A549 (cell line): Measurements from ENCODE around the gene DNAH5. TPM values are rescaled to one million over a fixed set of nuclear protein-coding genes. Genes with fewer than 3 reads are reported as not detected.

ENCODE experiments used
- ATAC-seq, 2 experiments: fragments of 200-7000 bp in 1 of 2; fragments of >200 bp in 1 of 2; cut with Nextera tagmentation in 1 of 2; cut with Tn5 transposase in 1 of 2; 3 replicates each; pipeline versions ENCODE4 v1.8.0 to v1.9.1; 2018 to 2020; ENCODE audit warnings: mild to moderate bottlenecking in 1 of 2, moderate library complexity in 1 of 2
- CTCF ChIA-PET: fragments of 300-600 bp; sonication (Branson Sonifier 250); formaldehyde crosslinking; extraction: SDS; loops from one replicate; lab custom pipeline; 2021; ENCODE audit warnings: antibody characterized with exemption, inconsistent platforms; lab: Yijun Ruan, JAX
- POLR2A ChIA-PET: fragments of 350-600 bp; formaldehyde crosslinking; extraction: SDS; loops from one replicate; lab custom pipeline; 2021; ENCODE audit warnings: antibody characterized with exemption, inconsistent platforms; lab: Yijun Ruan, JAX
- DNase-seq, 2 experiments: peaks; one replicate each; pipeline versions ENCODE4 v3.0.0 to v3.0.0-alpha.2; 2011 to 2016; ENCODE audit warnings: low read depth in 1 of 2, low spot score in 1 of 2
- FAIRE-seq: peaks from 2 replicates; lab custom pipeline; 2011; peaks lifted over from hg19 to GRCh38; lab: Jason Lieb, UNC
- H3K27ac ChIP-seq, 2 experiments: fragments of >200 bp; sonication (Bioruptor Twin); formaldehyde crosslinking; 3 replicates each; pipeline ENCODE4 v1.5.1; 2016 to 2017
- H3K4me1 ChIP-seq: fragments of >200 bp; sonication (Bioruptor Twin); formaldehyde crosslinking; 3 replicates; pipeline ENCODE4 v1.6.1; 2016
- H3K4me2 ChIP-seq: fragments of >200 bp; sonication (Bioruptor Twin); formaldehyde crosslinking; 3 replicates; pipeline ENCODE4 v1.6.1; 2016
- H3K4me3 ChIP-seq: fragments of >200 bp; sonication (Bioruptor Twin); formaldehyde crosslinking; 3 replicates; pipeline ENCODE4 v1.5.1; 2016
- H3K9me3 ChIP-seq: fragments of >200 bp; sonication (Bioruptor Twin); formaldehyde crosslinking; 3 replicates; pipeline ENCODE4 v1.6.1; 2016
- CHD4 ChIP-seq: fragments of 200-600 bp; sonication (generic); IDR thresholded peaks from 2 replicates; pipeline ENCODE4 v1.6.1; 2016; ENCODE audit warnings: antibody characterized with exemption, mild to moderate bottlenecking, borderline replicate concordance
- EHF ChIP-seq: fragments of 250-450 bp; sonication (Bioruptor Pico); IDR thresholded peaks from 2 replicates; pipeline ENCODE4 v1.5.0; 2020; ENCODE audit warnings: mild to moderate bottlenecking
- EHMT2 ChIP-seq: fragments of 200-600 bp; sonication (generic); IDR thresholded peaks from 2 replicates; pipeline ENCODE4 v1.6.1; 2016; ENCODE audit warnings: antibody characterized with exemption, low read depth, mild to moderate bottlenecking, moderate library complexity
- FOSB ChIP-seq: fragments of 250-450 bp; sonication (Bioruptor Pico); IDR thresholded peaks from 2 replicates; pipeline ENCODE4 v1.5.0; 2020; ENCODE audit warnings: mild to moderate bottlenecking, moderate library complexity
- FOSL2 ChIP-seq, 2 experiments: fragments of 450-650 bp in 1 of 2; fragments of >200 bp in 1 of 2; sonication (Bioruptor Twin) in 1 of 2; formaldehyde crosslinking; IDR thresholded peaks; 2 replicates each; pipeline versions ENCODE4 v1.5.0 to v1.6.1; 2016 to 2020; ENCODE audit warnings: mild to moderate bottlenecking in 1 of 2, moderate library complexity in 1 of 2
- GATA3 ChIP-seq: IDR thresholded peaks from 2 replicates; pipeline ENCODE4 v1.6.1; 2012; ENCODE audit warnings: borderline replicate concordance
- HDAC2 ChIP-seq: fragments of 200-600 bp; sonication (generic); IDR thresholded peaks from 2 replicates; pipeline ENCODE4 v1.6.1; 2016
- JUN ChIP-seq, 2 experiments: fragments of >200 bp; sonication (Bioruptor Twin); formaldehyde crosslinking; IDR thresholded peaks; 2 replicates in 1 of 2; 3 replicates in 1 of 2; pipeline ENCODE4 v1.6.1; 2016 to 2017
- MAFK ChIP-seq: fragments of 450-650 bp; IDR thresholded peaks from 2 replicates; pipeline ENCODE4 v1.6.1; 2014; ENCODE audit not compliant: partially characterized antibody
- MAZ ChIP-seq: fragments of 150-350 bp; IDR thresholded peaks from 2 replicates; pipeline ENCODE4 v1.6.1; 2014; ENCODE audit warnings: antibody characterized with exemption, low read depth, low read length, borderline replicate concordance
- RAD21 ChIP-seq, 2 experiments: fragments of >200 bp in 1 of 2; sonication (Bioruptor Twin) in 1 of 2; formaldehyde crosslinking in 1 of 2; IDR thresholded peaks in 1 of 2; conservative IDR thresholded peaks in 1 of 2; 2 replicates in 1 of 2; 3 replicates in 1 of 2; pipeline ENCODE4 v1.6.1; 2012 to 2018; ENCODE audit warnings: inconsistent platforms in 1 of 2
- TFCP2L1 ChIP-seq: fragments of 250-450 bp; sonication (Bioruptor Pico); IDR thresholded peaks from 2 replicates; pipeline ENCODE4 v1.5.0; 2021; ENCODE audit warnings: mild to moderate bottlenecking
- TP53 ChIP-seq: fragments of 250-450 bp; sonication (Bioruptor Pico); IDR thresholded peaks from 2 replicates; pipeline ENCODE4 v1.5.0; 2021; ENCODE audit warnings: mild to moderate bottlenecking, moderate library complexity
- WGBS: methylation state at CpG from one replicate; pipeline ENCODE4 v1.1.6; 2017; ENCODE audit errors: missing lambda C conversion rate; 5-methylcytosine and 5-hydroxymethylcytosine counted together
- polyA plus RNA-seq, 4 experiments: library from polyadenylated mRNA; depleted of rRNA in 3 of 4; stranded (reverse); fragments of >200 nt; fragmentation: RNase III in 1 of 4; extraction: RNeasy Plus Mini Kit Qiagen cat#74134 plus additional on column Dnase treatment in 1 of 4; gene quantifications; 2 replicates in 3 of 4; 3 replicates in 1 of 4; pipeline ENCODE4 v1.2.3, GENCODE V29; 2011 to 2017
- TF ChIP-seq, protein P1 (sequence below): fragments of 450-650 bp; IDR thresholded peaks from 2 replicates; pipeline ENCODE4 v1.6.1; 2014; ENCODE audit warnings: antibody characterized with exemption
- TF ChIP-seq, protein P2 (sequence below): fragments of >200 bp; sonication (Bioruptor Twin); formaldehyde crosslinking; IDR thresholded peaks from 2 replicates; pipeline ENCODE4 v1.6.1; 2016
- TF ChIP-seq, protein P3 (sequence below): fragments of 200-600 bp; sonication (generic); IDR thresholded peaks from 2 replicates; pipeline ENCODE4 v1.6.1; 2016; ENCODE audit warnings: antibody characterized with exemption, mild to moderate bottlenecking, moderate library complexity
- TF ChIP-seq, protein P4 (sequence below): fragments of 150-350 bp; IDR thresholded peaks from 2 replicates; pipeline ENCODE4 v1.6.1; 2014; ENCODE audit warnings: low read depth, mild to moderate bottlenecking, low read length
- TF ChIP-seq, protein P5 (sequence below): fragments of >200 bp; sonication (Bioruptor Twin); formaldehyde crosslinking; IDR thresholded peaks from 3 replicates; pipeline ENCODE4 v1.6.1; 2016

The DNAH5 gene
- polyA plus RNA-seq, 2 of the 4 experiments (the other 2 are of a cell fraction), result 0.15 to 1.0 TPM

DNA sequence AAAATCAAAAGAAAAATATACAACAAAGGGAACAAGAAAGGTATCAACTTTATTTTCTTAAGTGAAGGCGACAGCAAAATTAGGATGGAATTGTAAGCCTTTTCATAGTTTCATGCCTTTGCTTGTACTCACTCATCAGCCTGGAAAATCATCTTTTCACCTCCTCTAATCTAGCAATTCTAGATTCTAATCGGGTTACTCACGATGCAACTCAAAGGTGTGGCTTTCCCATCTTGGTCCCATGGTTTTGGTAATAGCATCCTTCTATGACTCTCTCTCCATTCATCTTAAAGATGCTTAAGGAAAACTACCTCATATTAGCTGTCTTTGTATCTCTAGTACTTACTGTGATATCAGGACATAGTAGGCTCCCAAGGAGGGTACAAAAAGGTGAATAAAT is 30.5 kb downstream of the DNAH5 start:
- Histone ChIP-seq H3K4me1 (no peaks in the 10 kb centered on the region), H3K4me3 (no peak overlapping the region), H3K27ac (no peak overlapping the region), H3K9me3 (no peaks in the 10 kb centered on the region), H3K4me2 (no peak overlapping the region)
- ATAC-seq (no peak), FAIRE-seq (no peak), DNase-seq (no peak)
- ChIA-PET CTCF (no interaction called here), POLR2A (no interaction called here)
- no peak for TF ChIP-seq FOSL2 (IDR thresholded peaks at IDR 0.05)
- TF ChIP-seq FOSL2 (CRISPR knock-in tag; IDR thresholded peaks at IDR 0.05), result no peak
- no peak for TF ChIP-seq EHF (CRISPR knock-in tag)
- TF ChIP-seq MAFK, result no peak
- TF ChIP-seq, protein P1, sequence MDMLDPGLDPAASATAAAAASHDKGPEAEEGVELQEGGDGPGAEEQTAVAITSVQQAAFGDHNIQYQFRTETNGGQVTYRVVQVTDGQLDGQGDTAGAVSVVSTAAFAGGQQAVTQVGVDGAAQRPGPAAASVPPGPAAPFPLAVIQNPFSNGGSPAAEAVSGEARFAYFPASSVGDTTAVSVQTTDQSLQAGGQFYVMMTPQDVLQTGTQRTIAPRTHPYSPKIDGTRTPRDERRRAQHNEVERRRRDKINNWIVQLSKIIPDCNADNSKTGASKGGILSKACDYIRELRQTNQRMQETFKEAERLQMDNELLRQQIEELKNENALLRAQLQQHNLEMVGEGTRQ, result no peak
- TF ChIP-seq, protein P2, sequence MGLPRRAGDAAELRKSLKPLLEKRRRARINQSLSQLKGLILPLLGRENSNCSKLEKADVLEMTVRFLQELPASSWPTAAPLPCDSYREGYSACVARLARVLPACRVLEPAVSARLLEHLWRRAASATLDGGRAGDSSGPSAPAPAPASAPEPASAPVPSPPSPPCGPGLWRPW, result no peak
- no peak for TF ChIP-seq JUN (IDR thresholded peaks at IDR 0.05)
- TF ChIP-seq CHD4, result no peak
- no peak for TF ChIP-seq MAZ
- WGBS, result 87% methylated on average over 3 of the region's 3 CpGs

DNA sequence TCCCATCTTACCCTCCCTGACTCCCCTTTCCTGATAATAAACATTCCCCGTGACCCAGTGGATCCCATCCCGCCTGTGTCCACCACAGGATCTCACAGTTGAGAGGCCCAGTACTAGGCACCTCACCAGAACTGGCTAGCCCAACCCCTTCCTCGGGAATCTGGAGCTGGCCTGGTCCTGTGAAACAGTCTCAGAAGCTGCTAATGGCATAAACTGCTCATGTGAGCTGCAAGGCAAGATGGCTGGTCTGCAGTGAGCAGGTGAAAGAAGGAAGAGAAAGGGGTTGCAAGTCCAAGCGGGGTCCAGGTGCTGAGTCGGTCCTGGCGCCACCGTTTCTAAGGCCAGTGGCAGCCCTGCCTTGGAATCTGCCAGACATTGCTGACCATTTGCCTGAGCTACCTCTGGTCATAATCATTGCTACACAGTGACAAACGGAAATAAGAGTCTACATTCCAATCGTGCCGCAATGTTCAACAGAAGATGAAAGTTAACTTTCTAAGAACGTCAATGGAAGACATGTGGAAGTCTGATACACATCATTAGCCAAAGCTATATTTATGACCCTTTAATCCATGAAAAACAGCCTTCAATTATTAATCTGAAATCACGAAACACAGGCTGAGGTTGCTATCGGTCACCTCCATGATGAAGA is 33.7 kb downstream of the DNAH5 start:
- 74% methylated on average over 13 of the region's 13 CpGs for WGBS
- CTCF ChIA-PET, result no interaction called here
- ATAC-seq, result no peak

DNA sequence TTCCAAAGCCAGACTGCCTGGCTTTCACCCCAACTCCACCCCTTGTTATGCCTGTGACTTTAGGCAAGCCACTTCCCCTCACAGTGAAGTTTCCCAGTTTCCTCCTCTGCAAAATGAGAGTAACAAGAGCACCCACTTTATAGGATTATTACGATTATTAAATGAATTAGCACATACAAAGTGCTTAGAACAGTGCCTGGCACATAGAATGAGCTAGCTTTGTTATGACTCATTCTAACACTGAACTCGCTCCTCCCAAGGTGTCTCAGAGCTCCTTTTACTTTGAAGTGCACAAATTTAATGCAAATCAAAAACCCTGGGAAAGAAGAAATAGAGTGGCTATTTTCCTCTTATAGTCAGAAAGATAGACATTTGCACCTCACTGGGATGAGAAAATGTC is 34.3 kb downstream of the DNAH5 start:
- Histone ChIP-seq H3K4me3 (no peak overlapping the region), H3K4me1 (no peaks in the 10 kb centered on the region), H3K4me2 (no peak overlapping the region), H3K27ac (no peak overlapping the region), H3K9me3 (no peaks in the 10 kb centered on the region)
- ATAC-seq (no peak), FAIRE-seq (no peak), DNase-seq (no peak)
- WGBS, result 43% methylated on average over 2 of the region's 2 CpGs
- ChIA-PET POLR2A (no interaction called here), CTCF (interaction anchor here (0.8 kb wide), 1 partner anchor 7 kb away, joined by 3 read pairs; no protein-coding TSS in a partner anchor)
- TF ChIP-seq TFCP2L1 (CRISPR knock-in tag) (no peak), RAD21 (conservative IDR thresholded peaks at IDR 0.05 in 1 of 2, IDR thresholded peaks at IDR 0.05 in 1 of 2) (no peak), MAFK (no peak), TP53 (CRISPR knock-in tag) (no peak), MAZ (no peak), GATA3 (no peak), EHMT2 (no peak), HDAC2 (no peak)
- TF ChIP-seq, protein P3, sequence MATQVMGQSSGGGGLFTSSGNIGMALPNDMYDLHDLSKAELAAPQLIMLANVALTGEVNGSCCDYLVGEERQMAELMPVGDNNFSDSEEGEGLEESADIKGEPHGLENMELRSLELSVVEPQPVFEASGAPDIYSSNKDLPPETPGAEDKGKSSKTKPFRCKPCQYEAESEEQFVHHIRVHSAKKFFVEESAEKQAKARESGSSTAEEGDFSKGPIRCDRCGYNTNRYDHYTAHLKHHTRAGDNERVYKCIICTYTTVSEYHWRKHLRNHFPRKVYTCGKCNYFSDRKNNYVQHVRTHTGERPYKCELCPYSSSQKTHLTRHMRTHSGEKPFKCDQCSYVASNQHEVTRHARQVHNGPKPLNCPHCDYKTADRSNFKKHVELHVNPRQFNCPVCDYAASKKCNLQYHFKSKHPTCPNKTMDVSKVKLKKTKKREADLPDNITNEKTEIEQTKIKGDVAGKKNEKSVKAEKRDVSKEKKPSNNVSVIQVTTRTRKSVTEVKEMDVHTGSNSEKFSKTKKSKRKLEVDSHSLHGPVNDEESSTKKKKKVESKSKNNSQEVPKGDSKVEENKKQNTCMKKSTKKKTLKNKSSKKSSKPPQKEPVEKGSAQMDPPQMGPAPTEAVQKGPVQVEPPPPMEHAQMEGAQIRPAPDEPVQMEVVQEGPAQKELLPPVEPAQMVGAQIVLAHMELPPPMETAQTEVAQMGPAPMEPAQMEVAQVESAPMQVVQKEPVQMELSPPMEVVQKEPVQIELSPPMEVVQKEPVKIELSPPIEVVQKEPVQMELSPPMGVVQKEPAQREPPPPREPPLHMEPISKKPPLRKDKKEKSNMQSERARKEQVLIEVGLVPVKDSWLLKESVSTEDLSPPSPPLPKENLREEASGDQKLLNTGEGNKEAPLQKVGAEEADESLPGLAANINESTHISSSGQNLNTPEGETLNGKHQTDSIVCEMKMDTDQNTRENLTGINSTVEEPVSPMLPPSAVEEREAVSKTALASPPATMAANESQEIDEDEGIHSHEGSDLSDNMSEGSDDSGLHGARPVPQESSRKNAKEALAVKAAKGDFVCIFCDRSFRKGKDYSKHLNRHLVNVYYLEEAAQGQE, result no peak
- TF ChIP-seq, protein P4, sequence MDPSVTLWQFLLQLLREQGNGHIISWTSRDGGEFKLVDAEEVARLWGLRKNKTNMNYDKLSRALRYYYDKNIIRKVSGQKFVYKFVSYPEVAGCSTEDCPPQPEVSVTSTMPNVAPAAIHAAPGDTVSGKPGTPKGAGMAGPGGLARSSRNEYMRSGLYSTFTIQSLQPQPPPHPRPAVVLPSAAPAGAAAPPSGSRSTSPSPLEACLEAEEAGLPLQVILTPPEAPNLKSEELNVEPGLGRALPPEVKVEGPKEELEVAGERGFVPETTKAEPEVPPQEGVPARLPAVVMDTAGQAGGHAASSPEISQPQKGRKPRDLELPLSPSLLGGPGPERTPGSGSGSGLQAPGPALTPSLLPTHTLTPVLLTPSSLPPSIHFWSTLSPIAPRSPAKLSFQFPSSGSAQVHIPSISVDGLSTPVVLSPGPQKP, result no peak

More for the DNA sequence above, 33.7 kb downstream of the DNAH5 start:
- FAIRE-seq, result peak; percentile 51
- DNase-seq, result no peak
- Histone ChIP-seq H3K4me1 (no peaks in the 10 kb centered on the region), H3K4me2 (no peak overlapping the region), H3K4me3 (no peak overlapping the region), H3K27ac (no peak overlapping the region), H3K9me3 (no peaks in the 10 kb centered on the region)
- POLR2A ChIA-PET, result no interaction called here
- TF ChIP-seq FOSB, result no peak
- TF ChIP-seq, protein P5, sequence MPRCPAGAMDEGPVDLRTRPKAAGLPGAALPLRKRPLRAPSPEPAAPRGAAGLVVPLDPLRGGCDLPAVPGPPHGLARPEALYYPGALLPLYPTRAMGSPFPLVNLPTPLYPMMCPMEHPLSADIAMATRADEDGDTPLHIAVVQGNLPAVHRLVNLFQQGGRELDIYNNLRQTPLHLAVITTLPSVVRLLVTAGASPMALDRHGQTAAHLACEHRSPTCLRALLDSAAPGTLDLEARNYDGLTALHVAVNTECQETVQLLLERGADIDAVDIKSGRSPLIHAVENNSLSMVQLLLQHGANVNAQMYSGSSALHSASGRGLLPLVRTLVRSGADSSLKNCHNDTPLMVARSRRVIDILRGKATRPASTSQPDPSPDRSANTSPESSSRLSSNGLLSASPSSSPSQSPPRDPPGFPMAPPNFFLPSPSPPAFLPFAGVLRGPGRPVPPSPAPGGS, result no peak
